ENCODE measurements around the gene EGF. TPM values are rescaled to one million over a fixed set of nuclear protein-coding genes. Genes with fewer than 3 reads are reported as not detected.
A peak's percentile ranks its signal among the peaks of the same experiment; 100 is the strongest.

The EGF gene

GRCh38 chr4:110059556-110060191 lies 147.0 kb downstream of the EGF start:
- Histone ChIP-seq H3K79me1 (replicated peaks; ENCODE audit: low read length, poor library complexity, severe bottlenecking) (peaks cover 6% of the 10 kb centered on the region), H3K14ac (ENCODE audit: low read length in 2 of 2) (no peak overlapping the region), H2BK120ac (ENCODE audit: low read depth, low read length) (no peak overlapping the region), H3K27me3 (ENCODE audit: control insufficient read depth in 1 of 2, insufficient read depth in 1 of 2, low read length in 2 of 2) (no peaks in the 10 kb centered on the region), H2BK5ac (ENCODE audit: low read depth, low read length, poor library complexity, severe bottlenecking) (no peak overlapping the region), H3K4me3 (ENCODE audit: insufficient read depth in 1 of 2, low read depth in 1 of 2, low read length in 2 of 2) (no peak overlapping the region), H3K4me1 (ENCODE audit: control insufficient read depth, insufficient read depth, low read depth, low read length) (peaks cover 2% of the 10 kb centered on the region), H4K91ac (ENCODE audit: low read length) (no peak overlapping the region), H2BK15ac (ENCODE audit: low read depth, poor library complexity, severe bottlenecking) (no peak overlapping the region), H3K4ac (ENCODE audit: low read depth in 1 of 2, low read length in 2 of 2) (no peak overlapping the region), H3K27ac (ENCODE audit: low read length, poor library complexity, severe bottlenecking) (no peak overlapping the region), H4K8ac (ENCODE audit: low read length) (no peak overlapping the region), H2AFZ (ENCODE audit: low read depth, low read length) (no peak overlapping the region), H3K23ac (ENCODE audit: low read length in 2 of 2) (no peak overlapping the region), H3K18ac (ENCODE audit: low read depth in 1 of 2, low read length in 2 of 2) (no peak overlapping the region), H3K4me2 (ENCODE audit: low read length, poor library complexity, severe bottlenecking) (no peak overlapping the region), H3K9ac (ENCODE audit: low read length) (no peak overlapping the region), H3K9me3 (ENCODE audit: control insufficient read depth, low read length) (no peaks in the 10 kb centered on the region), H3K36me3 (ENCODE audit: control insufficient read depth in 1 of 2, insufficient read depth in 2 of 2, low read depth in 1 of 2, low read length in 2 of 2) (no peaks in the 10 kb centered on the region), H2AK5ac (ENCODE audit: low read length, severe bottlenecking) (no peak overlapping the region), H2BK12ac (ENCODE audit: low read length in 2 of 2) (peak overlapping the region in 1 of 2 experiments; percentile 19)
- 86% methylated on average over 1 of the region's 3 CpGs for WGBS
- DNase-seq = no peak

- Histone ChIP-seq H3K9ac (ENCODE audit: low read length) (no peak overlapping the region), H3K4me2 (ENCODE audit: low read length, poor library complexity, severe bottlenecking) (no peak overlapping the region), H4K91ac (ENCODE audit: low read length) (no peak overlapping the region), H3K4ac (ENCODE audit: low read depth in 1 of 2, low read length in 2 of 2) (no peak overlapping the region), H3K4me3 (ENCODE audit: insufficient read depth in 1 of 2, low read depth in 1 of 2, low read length in 2 of 2) (no peak overlapping the region), H2BK120ac (ENCODE audit: low read depth, low read length) (no peak overlapping the region), H3K4me1 (ENCODE audit: control insufficient read depth, insufficient read depth, low read depth, low read length) (no peaks in the 10 kb centered on the region), H2BK12ac (ENCODE audit: low read length in 2 of 2) (no peak overlapping the region), H3K14ac (ENCODE audit: low read length in 2 of 2) (no peak overlapping the region), H3K23ac (ENCODE audit: low read length in 2 of 2) (no peak overlapping the region), H2BK15ac (ENCODE audit: low read depth, poor library complexity, severe bottlenecking) (no peak overlapping the region), H4K8ac (ENCODE audit: low read length) (no peak overlapping the region), H2AFZ (ENCODE audit: low read depth, low read length) (no peak overlapping the region), H3K9me3 (ENCODE audit: control insufficient read depth, low read length) (no peaks in the 10 kb centered on the region), H2BK5ac (ENCODE audit: low read depth, low read length, poor library complexity, severe bottlenecking) (no peak overlapping the region), H2AK5ac (ENCODE audit: low read length, severe bottlenecking) (no peak overlapping the region), H3K27ac (ENCODE audit: low read length, poor library complexity, severe bottlenecking) (no peak overlapping the region), H3K79me1 (replicated peaks; ENCODE audit: low read length, poor library complexity, severe bottlenecking) (peaks cover 10% of the 10 kb centered on the region), H3K36me3 (ENCODE audit: control insufficient read depth in 1 of 2, insufficient read depth in 2 of 2, low read depth in 1 of 2, low read length in 2 of 2) (no peaks in the 10 kb centered on the region), H3K27me3 (ENCODE audit: control insufficient read depth in 1 of 2, insufficient read depth in 1 of 2, low read length in 2 of 2) (no peaks in the 10 kb centered on the region), H3K18ac (ENCODE audit: low read depth in 1 of 2, low read length in 2 of 2) (no peak overlapping the region)
- DNase-seq = no peak
- WGBS = 90% methylated on average over 1 of the region's 2 CpGs
Observed at GRCh38 chr4:110061076-110061475, 148.4 kb downstream of the EGF start.

Small RNA genes within 50 kb of the gene (small RNA-seq; reads per million reads assigned to genes)
- not detected for gene RNU6-35P (ENCODE audit: low read depth)

Data from mesenchymal stem cell (in vitro differentiated cells and primary cell).